Mesangial cell (primary cell): Measurements from ENCODE around the gene OCIAD1. TPM values are rescaled to one million over a fixed set of nuclear protein-coding genes. Genes with fewer than 3 reads are reported as not detected.

Experiments
- total RNA-seq: library from RNA; depleted of rRNA; stranded (reverse); fragments of >200 nt; gene quantifications from 2 replicates; pipeline ENCODE4 v1.2.3, GENCODE V29; 2015

OCIAD1 gene, protein sequence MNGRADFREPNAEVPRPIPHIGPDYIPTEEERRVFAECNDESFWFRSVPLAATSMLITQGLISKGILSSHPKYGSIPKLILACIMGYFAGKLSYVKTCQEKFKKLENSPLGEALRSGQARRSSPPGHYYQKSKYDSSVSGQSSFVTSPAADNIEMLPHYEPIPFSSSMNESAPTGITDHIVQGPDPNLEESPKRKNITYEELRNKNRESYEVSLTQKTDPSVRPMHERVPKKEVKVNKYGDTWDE
- 84.0 and 85.6 TPM in 2 replicates for total RNA-seq

DNA sequence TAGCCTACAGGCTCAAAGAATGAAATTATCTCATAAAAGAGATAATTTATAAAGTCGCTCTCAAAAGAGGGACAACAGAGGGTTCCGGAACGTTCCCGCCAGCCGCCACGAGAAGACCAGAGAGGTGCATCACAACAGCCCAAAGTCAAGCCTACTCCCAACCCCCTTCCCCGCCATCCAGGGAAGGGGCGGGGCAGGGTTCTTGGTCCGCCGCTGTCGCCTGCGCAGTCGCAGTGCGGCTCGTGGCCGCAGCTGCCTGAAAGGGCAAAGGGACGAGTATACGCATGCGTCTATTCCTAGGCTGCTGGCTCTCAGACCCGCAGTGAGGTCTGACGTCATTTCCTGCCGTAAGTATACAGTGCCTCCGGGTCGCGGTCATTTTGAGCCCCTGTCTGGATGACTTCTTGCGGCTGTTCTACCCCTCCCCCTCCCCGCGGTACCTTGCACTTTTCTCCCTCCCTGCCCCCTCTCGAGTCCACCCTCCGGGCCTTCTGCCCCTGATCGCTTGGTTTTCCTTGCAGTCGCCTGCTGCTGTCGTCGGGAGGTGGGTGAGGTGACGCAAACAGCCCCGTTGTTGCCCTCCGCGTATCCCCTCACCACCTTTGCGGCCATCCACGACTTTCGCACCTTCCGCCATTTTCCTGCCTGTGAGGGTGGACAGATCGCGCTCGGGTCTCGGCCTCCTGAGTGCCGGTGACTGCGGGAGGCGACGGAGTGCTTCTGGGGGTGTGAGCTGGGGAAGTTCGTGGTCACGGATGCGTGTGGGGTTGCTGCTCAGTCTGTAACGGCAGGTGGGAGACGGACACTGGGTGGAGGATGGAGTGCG, at the start of gene OCIAD1:
OCIAD1 (plus strand) TSS at position 383 of the 826 bp plus-strand sequence. CDS start 1,537 bp downstream, outside the sequence.

DNA sequence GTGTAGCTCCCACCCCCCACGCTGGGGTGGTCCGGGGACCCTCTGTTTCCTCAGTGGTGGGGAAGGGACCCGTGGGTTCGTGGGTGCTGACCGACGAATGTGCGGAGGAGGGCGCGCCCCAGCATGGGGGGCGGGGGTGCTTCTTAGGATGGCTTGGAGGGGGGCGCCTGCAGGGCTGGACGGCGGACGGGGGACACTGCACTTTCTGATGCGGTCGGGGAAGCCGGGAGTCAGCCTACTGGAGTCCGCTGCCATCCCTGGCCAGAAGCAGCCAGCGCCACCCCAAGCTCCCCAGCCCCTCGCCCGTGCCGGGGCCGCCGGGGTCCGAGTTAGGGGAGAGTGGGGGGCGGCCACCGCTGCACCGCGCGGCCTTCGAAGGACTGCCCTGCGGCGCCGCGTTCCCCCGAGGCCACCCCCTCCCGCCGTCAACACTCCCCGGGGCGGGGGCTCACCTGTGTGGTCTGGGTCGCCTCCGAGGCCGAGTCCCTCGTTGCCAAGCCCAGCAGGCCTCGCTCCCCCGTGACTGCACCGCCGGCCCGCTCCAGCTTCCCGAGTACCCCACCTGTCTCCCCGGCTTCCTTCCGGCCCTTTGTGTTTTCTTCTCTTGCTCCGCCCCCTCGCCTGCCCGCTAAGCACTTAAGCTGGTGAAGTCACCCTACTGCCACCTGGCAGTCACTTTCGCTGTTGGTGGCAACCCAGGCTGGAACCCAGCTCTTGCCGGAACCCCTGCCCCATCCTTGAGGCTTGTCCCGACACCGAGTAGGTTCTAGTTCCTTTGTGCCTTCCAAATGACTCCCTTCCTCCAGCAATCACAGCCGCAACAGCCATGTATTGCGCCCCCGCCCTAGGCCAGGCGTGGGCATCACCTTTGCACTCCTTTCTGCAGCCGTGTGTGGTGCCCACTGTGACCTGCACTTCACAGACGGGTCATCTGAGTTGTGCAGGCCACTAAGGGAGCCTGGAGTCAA, 75.6 kb downstream of the OCIAD1 start, which contains the start of gene OCIAD2:
OCIAD2 (minus strand) TSS at position 569 of the 968 bp plus-strand sequence. CDS start 2,225 bp downstream, outside the sequence.

Other genes starting within 250 kb of the OCIAD1 start
- gene FRYL, start 50.8 kb upstream of the OCIAD1 start, total RNA-seq = 19.1 and 28.4 TPM in 2 replicates
- gene OCIAD2, start 75.7 kb downstream of the OCIAD1 start, total RNA-seq = 88.6 and 113 TPM in 2 replicates
- gene CWH43, start 155.2 kb downstream of the OCIAD1 start, total RNA-seq = not detected in 2 replicates